HCT116 (cell line): ENCODE results near the gene CRIP2. TPM values are rescaled to one million over a fixed set of nuclear protein-coding genes. Genes with fewer than 3 reads are reported as not detected.

Experiments used
- ATAC-seq: fragments of 200-7000 bp; cut with Tn5 transposase; 2 replicates; pipeline ENCODE4 v1.9.1; 2020; ENCODE audit warnings: mild to moderate bottlenecking, moderate library complexity
- BruUV-seq: library from RNA; stranded (reverse); fragments of 400-500 nt; replicated peaks from 2 replicates; lab custom pipeline; 2021; lab: Mats Ljungman, UMichigan
- CTCF ChIA-PET: fragments of 300-600 bp; sonication (Branson Sonifier 250); formaldehyde crosslinking; loops from one replicate; lab custom pipeline; 2021; ENCODE audit warnings: antibody characterized with exemption; lab: Charles Lee
- POLR2A ChIA-PET: fragments of 300-600, 350-600 bp; sonication (Branson Sonifier 250); formaldehyde crosslinking; loops from one replicate; lab custom pipeline; 2021; ENCODE audit warnings: antibody characterized with exemption; lab: Charles Lee
- RAD21 ChIA-PET, 2 experiments: fragments of 300-600 bp; sonication (Branson Sonifier 250); formaldehyde crosslinking; loops; one replicate each; lab custom pipeline; 2023; ENCODE audit warnings: low total read pairs in 2 of 2; ENCODE audit not compliant: uncharacterized antibody in 2 of 2, unreplicated experiment in 2 of 2, low non-redundant PET in 1 of 2; lab: Charles Lee
- DNase-seq: peaks from one replicate; pipeline ENCODE4 v3.0.0-alpha.2; 2010; ENCODE audit warnings: low read depth, low spot score
- H2AFZ ChIP-seq: fragments of 200-600 bp; shearing (Covaris generic), sonication (generic); 2 replicates; pipeline ENCODE4 v1.6.1; 2017; ENCODE audit warnings: low read depth, mixed run types, mixed read lengths, antibody characterized with exemption, low read length; ENCODE audit not compliant: poor library complexity, severe bottlenecking
- H3K27ac ChIP-seq: 2 replicates; pipeline ENCODE4 v1.5.1; 2012; ENCODE audit warnings: low read depth, low read length
- H3K27me3 ChIP-seq: fragments of 200-600 bp; sonication (generic); 2 replicates; pipeline ENCODE4 v1.6.1; 2016; ENCODE audit warnings: mixed run types, low read length, mixed read lengths; ENCODE audit not compliant: insufficient read depth
- H3K36me3 ChIP-seq, 2 experiments: fragments of 200-500 bp in 1 of 2; fragments of 200-600 bp in 1 of 2; sonication (Bioruptor generic) in 1 of 2; sonication (generic) in 1 of 2; 2 replicates each; pipeline versions ENCODE4 v1.5.1 to v1.6.1; 2014 to 2016; ENCODE audit warnings: low read length in 2 of 2, inconsistent platforms in 1 of 2, mixed read lengths in 1 of 2, mixed run types in 1 of 2; ENCODE audit not compliant: insufficient read depth in 2 of 2, control insufficient read depth in 1 of 2
- H3K4me1 ChIP-seq, 2 experiments: fragments of 200-600 bp in 1 of 2; sonication (generic) in 1 of 2; 2 replicates each; pipeline versions ENCODE4 v1.5.1 to v1.6.1; 2012 to 2017; ENCODE audit warnings: low read length in 2 of 2, inconsistent platforms in 1 of 2, mild to moderate bottlenecking in 1 of 2, mixed read lengths in 1 of 2, mixed run types in 1 of 2, moderate library complexity in 1 of 2; ENCODE audit not compliant: insufficient read depth in 2 of 2, control insufficient read depth in 1 of 2
- H3K4me2 ChIP-seq: fragments of 200-600 bp; sonication (generic); 2 replicates; pipeline ENCODE4 v1.6.1; 2017; ENCODE audit warnings: mixed run types, low read length, mixed read lengths
- H3K4me3 ChIP-seq, 2 experiments: fragments of 200-600 bp in 1 of 2; sonication (generic) in 1 of 2; replicated peaks in 1 of 2; 2 replicates each; pipeline ENCODE4 v1.5.1; 2011 to 2016; ENCODE audit warnings: low read length in 2 of 2, control low read depth in 1 of 2, low read depth in 1 of 2, mild to moderate bottlenecking in 1 of 2, mixed read lengths in 1 of 2, mixed run types in 1 of 2
- H3K79me2 ChIP-seq: fragments of 200-600 bp; sonication (generic); 2 replicates; pipeline ENCODE4 v1.6.1; 2017; ENCODE audit warnings: mild to moderate bottlenecking, mixed run types, low read length, moderate library complexity, mixed read lengths; ENCODE audit not compliant: insufficient read depth
- H3K9ac ChIP-seq: fragments of 200-600 bp; sonication (generic); 2 replicates; pipeline ENCODE4 v1.6.1; 2016; ENCODE audit warnings: low read length, mixed read lengths
- H3K9me2 ChIP-seq: fragments of 200-600 bp; sonication (generic), shearing (Covaris generic); 2 replicates; pipeline ENCODE4 v1.6.1; 2017; ENCODE audit warnings: mixed run types, mild to moderate bottlenecking, moderate library complexity; ENCODE audit not compliant: insufficient read depth
- H3K9me3 ChIP-seq, 2 experiments: fragments of 200-500 bp in 1 of 2; fragments of 200-600 bp in 1 of 2; sonication (Bioruptor generic) in 1 of 2; sonication (generic) in 1 of 2; 2 replicates each; pipeline ENCODE4 v1.6.1; 2014 to 2017; ENCODE audit warnings: low read length in 2 of 2, mixed read lengths in 2 of 2, inconsistent platforms in 1 of 2, low read depth in 1 of 2, mild to moderate bottlenecking in 1 of 2, mixed run types in 1 of 2, moderate library complexity in 1 of 2; ENCODE audit not compliant: control insufficient read depth in 1 of 2, insufficient read depth in 1 of 2
- H4K20me1 ChIP-seq: fragments of 200-600 bp; sonication (generic), shearing (Covaris generic); 2 replicates; pipeline ENCODE4 v1.6.1; 2017; ENCODE audit warnings: mixed run types, mild to moderate bottlenecking, moderate library complexity; ENCODE audit not compliant: insufficient read depth
- ATF3 ChIP-seq: IDR thresholded peaks from 2 replicates; pipeline ENCODE4 v1.6.1; 2012
- EZH2 ChIP-seq: fragments of 200-600 bp; sonication (generic); IDR thresholded peaks from 2 replicates; pipeline ENCODE4 v1.6.1; 2017; ENCODE audit warnings: antibody characterized with exemption, mixed run types
- EZH2phosphoT487 ChIP-seq: fragments of 200-600 bp; IDR thresholded peaks from 2 replicates; pipeline ENCODE4 v1.6.1; 2018; ENCODE audit warnings: antibody characterized with exemption, borderline replicate concordance
- FOSL1 ChIP-seq: IDR thresholded peaks from 2 replicates; pipeline ENCODE4 v1.6.1; 2012; ENCODE audit warnings: low read depth
- JUND ChIP-seq: IDR thresholded peaks from 2 replicates; pipeline ENCODE4 v1.6.1; 2012
- MAX ChIP-seq: IDR thresholded peaks from 2 replicates; pipeline ENCODE4 v1.6.1; 2012
- POLR2A ChIP-seq: IDR thresholded peaks from 2 replicates; pipeline ENCODE4 v1.7.0; 2011; ENCODE audit warnings: borderline replicate concordance; ENCODE audit not compliant: insufficient read depth, insufficient read length; ENCODE audit errors: extremely low read depth
- POLR2AphosphoS5 ChIP-seq: IDR thresholded peaks from 2 replicates; pipeline ENCODE4 v1.6.1; 2011; ENCODE audit warnings: mild to moderate bottlenecking, low read depth, low read length, moderate library complexity
- SP1 ChIP-seq: IDR thresholded peaks from 2 replicates; pipeline ENCODE4 v1.6.1; 2012; ENCODE audit warnings: low read depth
- TCF7L2 ChIP-seq: IDR thresholded peaks from 2 replicates; pipeline ENCODE4 v1.7.0; 2011; ENCODE audit warnings: borderline replicate concordance, inconsistent platforms; ENCODE audit not compliant: insufficient read depth, insufficient read length; ENCODE audit errors: extremely low read depth
- ZFX ChIP-seq: fragments of 450-650 bp; IDR thresholded peaks from 2 replicates; pipeline ENCODE4 v1.6.1; 2017
- intact Hi-C: fragments of 100-400 bp; cut with micrococcal nuclease; formaldehyde crosslinking; loops from 2 replicates; pipeline ENCODE4 v1.10.0; 2022
- total RNA-seq: library from RNA; stranded (reverse); gene quantifications from one replicate; pipeline ENCODE4 v1.2.1, GENCODE V29; 2021; ENCODE audit not compliant: unreplicated experiment
- TF ChIP-seq, protein P1 (sequence below), 3 experiments: fragments of 200-600 bp in 1 of 3; sonication (generic) in 1 of 3; IDR thresholded peaks in 2 of 3; conservative IDR thresholded peaks in 1 of 3; 2 replicates each; pipeline ENCODE4 v1.5.1; 2012 to 2017; ENCODE audit warnings: low read depth in 2 of 3, low read length in 2 of 3, antibody characterized with exemption in 1 of 3, borderline replicate concordance in 1 of 3, control low read depth in 1 of 3, mild to moderate bottlenecking in 1 of 3, mixed read lengths in 1 of 3, mixed run types in 1 of 3, moderate library complexity in 1 of 3; ENCODE audit not compliant: insufficient read depth in 1 of 3

Gene CRIP2
- total RNA-seq, 1 experiment from 2014 or later: 31.1 TPM

- H4K20me1 ChIP-seq: peaks cover 21% of the 10 kb centered on the region
- no TSS peak for BruUV-seq
- peak overlapping the region; percentile 20; the same call in 1 of the 2 replicates for H3K9ac ChIP-seq
- H3K4me2 ChIP-seq: peak overlapping the region; percentile 61
- no peaks in the 10 kb centered on the region for H3K9me2 ChIP-seq
- peak; percentile 21 for DNase-seq
- RAD21 ChIA-PET: no interaction called here
- H3K27ac ChIP-seq: peak overlapping the region; percentile 36; the same call in 1 of the 2 replicates
- no peak overlapping the region for H2AFZ ChIP-seq
- POLR2A ChIA-PET: no interaction called here
- CTCF ChIA-PET: interaction anchor here (1.1 kb wide), 1 partner anchor 50 kb away, joined by 9 read pairs; no protein-coding TSS in a partner anchor
- intact Hi-C loops: no loop called here
- peaks cover 2% of the 10 kb centered on the region in 2 experiments for H3K36me3 ChIP-seq
- no peaks in the 10 kb centered on the region for H3K27me3 ChIP-seq
- H3K9me3 ChIP-seq: no peaks in the 10 kb centered on the region
- H3K79me2 ChIP-seq: peaks cover 93% of the 10 kb centered on the region
- H3K4me3 ChIP-seq: 0 out of 4 replicates have a peak overlapping the region, but pooled peaks of 1 of the 2 experiments have one; percentile 13
- ATAC-seq: peak; percentile 53
- H3K4me1 ChIP-seq: peaks cover 20 to 38% of the 10 kb centered on the region in 2 experiments
- TF ChIP-seq EZH2phosphoT487: no peak
- peak; percentile 54 for TF ChIP-seq FOSL1
- no peak for TF ChIP-seq POLR2A
- TF ChIP-seq JUND: peak; percentile 61
- TF ChIP-seq POLR2AphosphoS5: 0 out of 2 replicates have a peak, but pooled peaks have one; percentile 5
- no peak for TF ChIP-seq MAX
- TF ChIP-seq, all 23 proteins: peak for 3
Observed at GRCh38 chr14:105430565-105430964, 44.1 kb upstream of the CRIP2 start.

DNA sequence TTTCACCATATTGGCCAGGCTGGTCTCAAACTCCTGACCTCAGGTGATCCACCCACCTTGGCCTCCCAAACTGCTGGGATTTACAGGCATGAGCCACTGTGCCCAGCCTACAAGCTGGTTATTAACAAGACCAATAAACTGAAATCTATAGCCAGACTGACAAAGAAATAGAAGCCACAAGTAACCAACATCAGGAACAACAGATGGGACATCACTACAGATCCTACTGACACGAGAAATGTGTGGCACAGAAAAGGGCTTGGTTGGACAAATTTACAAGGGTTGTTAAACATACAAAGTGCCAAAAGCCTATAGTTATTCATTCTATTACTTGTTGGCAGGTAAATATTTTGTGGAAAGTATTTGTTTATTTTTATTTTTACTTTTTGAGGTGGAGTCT is 43.4 kb upstream of the CRIP2 start:
- H2AFZ ChIP-seq: no peak overlapping the region
- H3K9me2 ChIP-seq: no peaks in the 10 kb centered on the region
- DNase-seq (no peak), ATAC-seq (no peak)
- peaks cover 24% of the 10 kb centered on the region for H4K20me1 ChIP-seq
- CTCF ChIA-PET: interaction anchor here (1.1 kb wide), 1 partner anchor 50 kb away, joined by 9 read pairs; no protein-coding TSS in a partner anchor
- peaks cover 2 to 5% of the 10 kb centered on the region in 2 experiments for H3K36me3 ChIP-seq
- no TSS peak for BruUV-seq
- H3K27me3 ChIP-seq: no peaks in the 10 kb centered on the region
- POLR2A ChIA-PET: no interaction called here
- peaks cover 93% of the 10 kb centered on the region for H3K79me2 ChIP-seq
- no peak overlapping the region for H3K4me3 ChIP-seq
- intact Hi-C loops: no loop called here
- H3K27ac ChIP-seq: peak overlapping the region; percentile 36; the same call in 1 of the 2 replicates
- peaks cover 20 to 38% of the 10 kb centered on the region in 2 experiments for H3K4me1 ChIP-seq
- H3K9me3 ChIP-seq: no peaks in the 10 kb centered on the region
- H3K4me2 ChIP-seq: peak overlapping the region; percentile 61
- TF ChIP-seq TCF7L2 (no peak), ZFX (no peak), ATF3 (no peak), MAX (no peak), SP1 (no peak), EZH2 (no peak), EZH2phosphoT487 (no peak)
- TF ChIP-seq, protein P1, sequence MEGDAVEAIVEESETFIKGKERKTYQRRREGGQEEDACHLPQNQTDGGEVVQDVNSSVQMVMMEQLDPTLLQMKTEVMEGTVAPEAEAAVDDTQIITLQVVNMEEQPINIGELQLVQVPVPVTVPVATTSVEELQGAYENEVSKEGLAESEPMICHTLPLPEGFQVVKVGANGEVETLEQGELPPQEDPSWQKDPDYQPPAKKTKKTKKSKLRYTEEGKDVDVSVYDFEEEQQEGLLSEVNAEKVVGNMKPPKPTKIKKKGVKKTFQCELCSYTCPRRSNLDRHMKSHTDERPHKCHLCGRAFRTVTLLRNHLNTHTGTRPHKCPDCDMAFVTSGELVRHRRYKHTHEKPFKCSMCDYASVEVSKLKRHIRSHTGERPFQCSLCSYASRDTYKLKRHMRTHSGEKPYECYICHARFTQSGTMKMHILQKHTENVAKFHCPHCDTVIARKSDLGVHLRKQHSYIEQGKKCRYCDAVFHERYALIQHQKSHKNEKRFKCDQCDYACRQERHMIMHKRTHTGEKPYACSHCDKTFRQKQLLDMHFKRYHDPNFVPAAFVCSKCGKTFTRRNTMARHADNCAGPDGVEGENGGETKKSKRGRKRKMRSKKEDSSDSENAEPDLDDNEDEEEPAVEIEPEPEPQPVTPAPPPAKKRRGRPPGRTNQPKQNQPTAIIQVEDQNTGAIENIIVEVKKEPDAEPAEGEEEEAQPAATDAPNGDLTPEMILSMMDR (IDR thresholded peaks at IDR 0.05 in 2 of 3, conservative IDR thresholded peaks at IDR 0.05 in 1 of 3; ENCODE audit: borderline replicate concordance in 1 of 3, insufficient read depth in 1 of 3, low read depth in 2 of 3, low read length in 2 of 3): no peak
- peak overlapping the region; percentile 20; the same call in 1 of the 2 replicates for H3K9ac ChIP-seq
- RAD21 ChIA-PET: no interaction called here
